Endometrial microvascular endothelial cells (primary cell): ENCODE measurements around the gene FARP1. TPM values are rescaled to one million over a fixed set of nuclear protein-coding genes. Genes with fewer than 3 reads are reported as not detected.

Source experiments
- in situ Hi-C: cut with HindIII; loops from 2 replicates; pipeline ENCODE4 v1.10.0; 2017; ENCODE audit warnings: low sequenced_read_pairs, low pct_unique_long_range_greater_than_20kb; ENCODE audit errors: inconsistent ontology term
- total RNA-seq: library from RNA; depleted of rRNA; stranded (reverse); fragments of >200 nt; gene quantifications from one replicate; pipeline ENCODE4 v1.2.3, GENCODE V29; 2015; ENCODE audit errors: inconsistent ontology term

The FARP1 gene, protein sequence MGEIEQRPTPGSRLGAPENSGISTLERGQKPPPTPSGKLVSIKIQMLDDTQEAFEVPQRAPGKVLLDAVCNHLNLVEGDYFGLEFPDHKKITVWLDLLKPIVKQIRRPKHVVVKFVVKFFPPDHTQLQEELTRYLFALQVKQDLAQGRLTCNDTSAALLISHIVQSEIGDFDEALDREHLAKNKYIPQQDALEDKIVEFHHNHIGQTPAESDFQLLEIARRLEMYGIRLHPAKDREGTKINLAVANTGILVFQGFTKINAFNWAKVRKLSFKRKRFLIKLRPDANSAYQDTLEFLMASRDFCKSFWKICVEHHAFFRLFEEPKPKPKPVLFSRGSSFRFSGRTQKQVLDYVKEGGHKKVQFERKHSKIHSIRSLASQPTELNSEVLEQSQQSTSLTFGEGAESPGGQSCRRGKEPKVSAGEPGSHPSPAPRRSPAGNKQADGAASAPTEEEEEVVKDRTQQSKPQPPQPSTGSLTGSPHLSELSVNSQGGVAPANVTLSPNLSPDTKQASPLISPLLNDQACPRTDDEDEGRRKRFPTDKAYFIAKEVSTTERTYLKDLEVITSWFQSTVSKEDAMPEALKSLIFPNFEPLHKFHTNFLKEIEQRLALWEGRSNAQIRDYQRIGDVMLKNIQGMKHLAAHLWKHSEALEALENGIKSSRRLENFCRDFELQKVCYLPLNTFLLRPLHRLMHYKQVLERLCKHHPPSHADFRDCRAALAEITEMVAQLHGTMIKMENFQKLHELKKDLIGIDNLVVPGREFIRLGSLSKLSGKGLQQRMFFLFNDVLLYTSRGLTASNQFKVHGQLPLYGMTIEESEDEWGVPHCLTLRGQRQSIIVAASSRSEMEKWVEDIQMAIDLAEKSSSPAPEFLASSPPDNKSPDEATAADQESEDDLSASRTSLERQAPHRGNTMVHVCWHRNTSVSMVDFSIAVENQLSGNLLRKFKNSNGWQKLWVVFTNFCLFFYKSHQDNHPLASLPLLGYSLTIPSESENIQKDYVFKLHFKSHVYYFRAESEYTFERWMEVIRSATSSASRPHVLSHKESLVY
- 67.3 TPM for total RNA-seq

GRCh38 chr13:98142380-98143156, at the start of gene FARP1:
Gene FARP1 (plus strand): TSS chr13:98143094. CDS start chr13:98213243, 70,149 bp downstream.
- in situ Hi-C loops, result loop anchor here (25.0 kb wide), 2 partner anchors 270 to 520 kb away; no protein-coding TSS in a partner anchor

DNA sequence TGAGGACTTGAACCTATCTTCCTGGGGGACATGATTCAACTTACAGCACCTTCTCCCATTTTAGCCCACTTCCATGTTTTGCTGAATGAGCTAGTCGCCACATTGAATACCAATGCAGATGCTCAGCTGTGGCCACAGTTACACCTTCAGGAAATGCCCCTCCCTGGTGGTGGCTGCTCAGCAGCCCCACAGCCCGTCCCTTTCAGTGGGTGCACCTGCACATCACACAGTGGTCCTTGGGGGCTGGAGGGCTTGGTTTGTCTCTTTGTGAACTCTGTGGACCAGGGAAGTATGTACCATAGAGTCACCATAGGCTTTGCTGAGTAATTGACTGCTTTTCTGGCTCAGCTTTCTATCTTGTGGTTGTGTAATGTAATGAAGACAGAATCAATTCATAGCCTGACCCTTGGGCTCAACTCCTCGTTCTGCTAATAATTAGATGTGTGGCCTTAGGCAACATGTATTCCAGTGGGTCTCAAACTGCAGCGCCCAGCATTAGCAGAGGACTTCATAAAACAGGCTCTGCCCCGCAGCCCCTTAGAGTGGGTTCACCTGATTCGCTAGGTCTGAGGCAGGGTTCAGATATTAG, 48.1 kb upstream of the FARP1 start:
- in situ Hi-C loops, result no loop called here

GRCh38 chr13:98096059-98096458, 46.8 kb upstream of the FARP1 start:
- in situ Hi-C loops, result no loop called here

- in situ Hi-C loops, result no loop called here
These were observed 45.1 kb upstream of the FARP1 start for GRCh38 chr13:98097749-98098148.

- in situ Hi-C loops, result no loop called here
These were observed 44.4 kb upstream of the FARP1 start for GRCh38 chr13:98098516-98098915.

DNA sequence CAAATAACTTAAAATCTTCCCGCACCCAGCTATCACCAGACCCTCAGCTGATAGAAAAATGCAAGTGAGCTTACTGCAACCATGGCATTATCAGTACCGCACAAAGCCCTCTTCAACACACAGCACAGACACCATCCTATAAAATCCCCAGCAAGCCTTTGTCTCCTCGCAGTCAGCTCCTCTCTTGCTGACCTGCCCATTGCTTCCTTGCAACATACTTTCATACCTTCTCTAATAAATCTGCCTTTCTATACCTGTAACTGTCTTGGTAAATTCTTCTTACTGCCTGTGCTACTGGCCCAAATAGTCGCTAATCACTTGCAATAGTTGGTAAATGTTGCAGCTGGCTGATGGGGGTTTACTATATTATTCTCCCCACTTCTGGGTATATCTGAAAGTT, 43.3 kb upstream of the FARP1 start:
- in situ Hi-C loops, result no loop called here

DNA sequence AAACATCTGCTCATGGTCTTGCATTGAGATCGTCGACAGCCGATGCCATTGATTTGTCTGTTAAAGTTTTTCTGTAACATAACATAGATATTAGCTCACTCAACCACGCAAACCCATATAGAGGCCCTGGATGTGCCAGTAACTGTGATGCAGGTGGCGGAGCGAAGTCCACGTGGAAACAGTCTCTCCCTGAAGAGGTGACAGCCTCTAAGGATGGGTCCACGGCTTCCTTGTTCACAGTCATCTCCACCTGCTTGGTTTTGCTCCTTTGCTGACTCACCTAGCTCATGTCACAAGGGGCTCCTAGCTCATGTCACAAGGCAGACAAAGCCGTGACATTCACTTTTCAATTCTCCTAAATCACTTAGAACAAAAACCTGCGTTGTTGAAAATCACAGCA, 42.4 kb upstream of the FARP1 start:
- in situ Hi-C loops, result no loop called here

DNA sequence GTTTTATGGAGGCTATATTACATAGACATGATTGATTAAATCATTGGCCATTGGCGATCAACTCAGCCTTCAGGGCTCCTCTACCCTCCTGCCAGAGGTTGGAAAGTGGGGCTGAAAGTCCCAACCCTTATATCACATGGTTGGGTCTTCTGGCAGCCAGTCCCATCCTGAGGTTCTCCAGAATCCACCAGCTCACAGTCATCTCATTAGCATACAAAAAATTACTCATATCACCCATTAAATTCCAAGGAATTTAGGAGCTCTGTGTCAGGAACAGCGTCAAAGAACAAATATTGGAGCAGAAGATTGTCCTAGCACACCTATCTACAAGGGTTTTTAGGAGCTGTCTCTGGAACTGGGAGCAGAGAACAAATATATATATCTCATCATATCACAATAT, 39.4 kb upstream of the FARP1 start:
- in situ Hi-C loops, result no loop called here

GRCh38 chr13:98103942-98104880, 38.7 kb upstream of the FARP1 start:
- in situ Hi-C loops, result no loop called here

GRCh38 chr13:98105929-98106336, 37.0 kb upstream of the FARP1 start:
- in situ Hi-C loops, result no loop called here

GRCh38 chr13:98108341-98108740, 34.6 kb upstream of the FARP1 start:
- in situ Hi-C loops, result no loop called here

- in situ Hi-C loops, result no loop called here
These were observed 33.6 kb upstream of the FARP1 start for GRCh38 chr13:98109226-98109853.

DNA sequence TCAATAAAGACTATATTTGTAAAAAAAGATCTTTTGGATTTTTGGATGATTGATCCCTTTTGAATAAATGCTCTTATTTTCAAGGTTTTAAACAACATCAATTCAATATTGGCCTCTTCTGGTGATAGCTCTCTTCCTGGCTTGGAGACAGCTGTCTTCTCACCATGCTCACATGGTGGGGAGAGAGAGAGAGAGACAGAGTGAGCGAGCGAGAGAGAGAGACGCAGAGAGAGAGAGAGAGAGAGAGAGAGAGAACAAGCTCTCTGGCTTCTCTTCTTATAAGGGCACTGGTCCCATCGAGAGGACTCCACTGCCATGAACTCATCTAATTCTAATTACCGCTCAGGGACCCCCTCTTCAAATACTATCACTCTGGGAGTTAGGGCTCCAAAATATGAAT, 32.1 kb upstream of the FARP1 start:
- in situ Hi-C loops, result no loop called here

DNA sequence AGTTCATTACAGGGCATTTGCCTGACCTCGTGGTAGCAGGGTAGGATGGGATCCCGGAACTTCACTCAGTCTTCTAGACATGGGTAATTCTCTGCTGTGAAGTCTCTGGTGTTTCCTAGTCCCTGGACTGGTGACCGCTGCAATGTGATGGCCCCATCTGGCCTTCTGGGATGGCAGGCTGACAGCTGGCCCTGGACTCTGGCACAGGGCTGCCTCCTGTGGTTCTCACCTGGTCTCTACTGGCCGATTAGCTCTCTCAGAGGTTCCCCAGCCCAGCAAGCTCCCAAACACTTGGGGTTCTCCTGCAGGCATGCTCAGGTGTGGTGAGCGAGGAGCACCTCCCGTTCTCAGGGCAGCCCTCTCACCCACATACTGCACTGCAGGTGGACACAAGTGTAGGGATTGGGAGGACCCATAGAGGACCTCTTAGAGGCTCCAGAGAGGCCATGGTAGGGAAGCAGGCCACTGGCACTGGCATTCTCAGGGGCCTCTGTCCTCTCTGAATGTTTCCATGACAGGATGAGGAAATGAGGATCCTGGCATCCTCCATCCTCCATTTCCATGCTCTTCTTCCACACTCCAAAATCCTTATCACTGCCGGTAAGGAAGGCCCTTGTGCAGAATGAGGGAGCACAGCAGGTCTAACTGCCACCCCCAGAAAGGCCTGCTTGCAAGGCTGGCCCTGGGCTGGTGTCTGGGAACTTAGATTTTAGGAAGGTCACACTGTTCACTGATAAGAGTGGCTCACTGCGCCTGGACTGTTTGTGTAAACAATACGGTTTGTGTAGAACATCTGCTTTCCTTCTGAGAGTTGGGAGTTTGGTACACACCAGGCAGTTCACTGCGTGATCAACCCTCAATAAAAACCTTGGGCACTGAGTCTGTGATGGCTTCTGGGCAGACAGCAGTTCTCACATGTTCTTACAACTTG, 31.5 kb upstream of the FARP1 start:
- in situ Hi-C loops, result no loop called here

GRCh38 chr13:98112456-98112855, 30.4 kb upstream of the FARP1 start:
- in situ Hi-C loops, result no loop called here

GRCh38 chr13:98118865-98119264, 24.0 kb upstream of the FARP1 start:
- in situ Hi-C loops, result no loop called here
